Renal cortex interstitium (tissue), 11 donors: ENCODE measurements around the gene SH2D5. TPM values are rescaled to one million over a fixed set of nuclear protein-coding genes. Genes with fewer than 3 reads are reported as not detected.

Experiments
- DNase-seq, 11 donors: peaks; one replicate each; pipeline ENCODE4 v3.0.0-alpha.2; 2013; ENCODE audit warnings: low read depth in 9 of 11, low spot score in 4 of 11; ENCODE audit errors: extremely low read depth in 1 of 11
- polyA plus RNA-seq, 3 donors: library from polyadenylated mRNA; unstranded; fragments of 120-200 nt; gene quantifications; one replicate each; pipeline ENCODE4 v1.2.1, GENCODE V29; 2013; ENCODE audit not compliant: insufficient read length in 3 of 3

Gene SH2D5
- polyA plus RNA-seq, 3 donors: 0.93 to 1.5 (median 1.4) TPM

DNA sequence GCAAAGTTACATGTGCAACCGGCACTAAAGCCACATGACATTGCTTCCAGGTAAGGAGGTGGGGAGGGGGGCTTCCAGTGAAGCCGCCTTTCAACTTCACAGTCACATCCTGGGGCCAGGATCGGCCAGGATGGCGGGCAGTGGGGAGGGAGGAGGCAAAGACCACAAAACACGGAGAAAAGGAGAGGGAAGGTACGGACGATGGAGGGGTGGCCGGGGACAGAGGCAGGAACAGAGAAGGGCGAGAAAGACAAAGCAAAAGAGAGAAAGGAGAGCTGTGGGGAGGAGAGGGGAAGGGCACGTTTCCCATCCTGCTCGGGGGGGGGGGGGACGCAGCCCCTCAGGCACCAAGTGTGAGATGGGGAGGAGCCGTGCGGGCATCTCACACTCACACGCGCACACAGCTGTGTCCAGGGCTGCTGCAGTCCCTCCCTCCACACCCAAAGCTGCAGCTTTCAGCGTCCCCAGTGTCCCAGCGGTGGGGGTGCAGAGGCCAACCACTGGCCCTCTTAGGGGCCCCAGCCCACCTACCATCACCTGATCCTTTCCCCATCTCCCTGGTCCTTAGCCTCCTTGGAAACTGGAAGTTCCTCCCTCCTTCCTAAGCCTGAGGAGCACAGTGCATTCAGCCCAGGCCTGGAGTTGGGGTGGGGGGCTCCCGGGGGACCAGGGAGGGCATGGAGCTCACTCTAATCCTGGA is 2.4 kb downstream of the SH2D5 start:
- no peak for DNase-seq

DNA sequence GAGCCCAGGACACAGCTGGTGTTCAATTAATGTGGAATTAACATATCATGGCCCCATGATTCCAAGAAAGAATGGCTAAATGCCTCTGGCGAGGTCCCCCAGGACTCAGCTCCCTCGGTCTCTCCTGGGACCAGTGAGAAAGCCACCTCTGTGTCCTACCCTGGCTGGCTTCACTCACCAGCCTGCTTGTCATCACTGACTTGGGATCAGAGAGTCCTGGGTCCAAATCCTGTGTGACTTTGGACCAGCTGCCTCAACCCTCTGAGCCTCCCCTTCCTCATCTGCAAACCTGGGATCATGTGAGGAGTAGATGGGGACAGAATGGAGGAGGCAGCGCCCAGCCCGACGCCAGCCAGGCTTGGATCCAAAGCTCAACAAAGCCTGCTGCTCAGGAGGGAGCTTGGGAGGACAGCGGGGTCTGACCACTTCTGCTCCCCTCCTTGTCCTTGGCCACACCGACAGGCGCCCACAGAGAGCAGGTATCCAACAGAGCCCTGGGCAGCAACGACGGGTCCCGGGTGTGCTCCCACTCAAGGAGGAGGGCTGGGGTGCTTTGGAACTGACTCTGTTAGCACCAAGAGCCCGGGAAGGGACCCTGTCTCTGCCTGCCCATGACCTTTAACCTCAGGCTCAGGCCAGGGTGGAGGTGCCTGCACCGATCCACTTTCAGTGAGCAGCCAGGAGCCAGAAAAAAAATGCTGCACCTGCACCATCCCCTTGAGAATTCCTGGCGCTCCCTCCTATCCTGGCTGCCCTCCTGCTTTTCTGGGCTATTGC is 3.2 kb downstream of the SH2D5 start:
- DNase-seq: no peak

DNA sequence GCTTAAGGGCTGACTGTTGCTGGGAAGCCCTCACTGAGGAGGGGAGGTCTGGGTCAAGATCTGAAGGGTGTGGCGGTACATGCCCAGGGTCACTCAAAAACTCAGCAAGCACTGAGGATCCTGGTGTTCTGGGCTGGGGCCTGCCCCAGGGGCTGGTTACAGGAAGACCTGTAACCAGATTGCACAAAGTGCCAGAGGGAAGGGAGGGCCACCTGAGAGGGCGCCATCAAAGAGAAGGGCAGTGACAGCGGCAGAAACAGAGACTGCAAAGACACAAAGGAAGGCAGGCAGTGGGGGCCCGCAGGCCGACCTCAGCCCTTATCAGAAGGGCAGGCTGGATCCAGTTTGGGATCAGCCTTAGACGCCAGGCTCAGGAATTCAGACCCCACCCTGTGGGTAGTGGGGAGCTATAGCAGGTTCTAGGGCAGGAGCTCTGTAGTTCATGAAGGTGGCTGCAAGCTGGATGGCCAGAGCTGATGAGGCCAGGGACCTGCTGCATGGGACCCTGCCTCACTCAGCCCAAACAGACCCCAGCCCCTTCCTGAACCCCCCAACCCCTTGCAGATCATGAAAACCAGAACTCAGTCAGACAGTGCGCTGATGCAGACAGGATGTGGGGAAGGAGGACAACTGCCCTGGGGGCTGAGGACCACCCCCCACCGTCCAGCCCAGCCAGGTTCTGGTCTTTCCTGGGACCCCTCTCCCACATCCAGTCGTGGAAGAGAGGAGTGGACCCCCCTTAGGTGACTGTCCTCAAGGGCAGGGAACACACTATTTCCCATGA is 3.9 kb downstream of the SH2D5 start:
- no peak for DNase-seq

GRCh38 chr1:20727746-20728316 is 4.7 kb downstream of the SH2D5 start:
- DNase-seq: no peak

DNA sequence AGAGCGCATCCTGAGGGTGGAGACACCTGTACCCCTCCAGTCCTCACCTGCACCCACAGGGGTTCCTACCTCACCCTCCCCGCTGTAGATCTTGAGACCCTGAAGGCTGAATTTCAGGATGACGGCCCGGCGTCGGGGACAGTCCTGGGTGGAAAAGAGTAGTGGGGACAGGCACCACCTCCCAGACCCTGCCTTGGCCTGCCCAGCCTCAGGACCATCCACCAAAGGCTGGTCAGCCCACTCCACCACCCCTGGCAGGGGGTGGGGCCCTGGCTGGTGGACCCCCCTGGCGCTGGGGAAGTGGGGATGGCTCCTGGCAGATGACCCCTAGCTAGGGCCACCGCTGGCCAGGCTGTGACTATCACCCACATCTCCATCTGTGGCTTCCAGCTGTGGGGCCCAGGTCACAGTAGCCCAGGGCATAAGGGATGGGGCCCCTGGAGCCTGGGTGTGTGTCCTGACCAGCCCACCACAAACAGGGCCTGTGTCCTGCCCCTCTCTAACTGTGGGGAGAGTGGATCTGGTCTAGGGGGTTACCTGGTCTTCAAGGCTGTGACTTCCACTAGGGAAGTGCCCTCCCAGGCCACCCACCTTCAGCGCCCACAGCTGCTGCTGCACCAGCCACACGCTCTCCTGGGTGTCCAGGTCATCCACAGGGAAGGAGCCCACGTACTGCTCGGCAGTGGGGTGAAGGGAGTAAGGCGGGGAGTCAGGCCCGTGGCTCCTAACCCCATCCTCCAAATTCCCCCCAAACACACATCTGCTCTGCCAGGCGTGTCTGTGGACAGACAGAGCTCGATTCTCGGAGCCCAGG is 5.4 kb downstream of the SH2D5 start:
- no peak for DNase-seq

DNA sequence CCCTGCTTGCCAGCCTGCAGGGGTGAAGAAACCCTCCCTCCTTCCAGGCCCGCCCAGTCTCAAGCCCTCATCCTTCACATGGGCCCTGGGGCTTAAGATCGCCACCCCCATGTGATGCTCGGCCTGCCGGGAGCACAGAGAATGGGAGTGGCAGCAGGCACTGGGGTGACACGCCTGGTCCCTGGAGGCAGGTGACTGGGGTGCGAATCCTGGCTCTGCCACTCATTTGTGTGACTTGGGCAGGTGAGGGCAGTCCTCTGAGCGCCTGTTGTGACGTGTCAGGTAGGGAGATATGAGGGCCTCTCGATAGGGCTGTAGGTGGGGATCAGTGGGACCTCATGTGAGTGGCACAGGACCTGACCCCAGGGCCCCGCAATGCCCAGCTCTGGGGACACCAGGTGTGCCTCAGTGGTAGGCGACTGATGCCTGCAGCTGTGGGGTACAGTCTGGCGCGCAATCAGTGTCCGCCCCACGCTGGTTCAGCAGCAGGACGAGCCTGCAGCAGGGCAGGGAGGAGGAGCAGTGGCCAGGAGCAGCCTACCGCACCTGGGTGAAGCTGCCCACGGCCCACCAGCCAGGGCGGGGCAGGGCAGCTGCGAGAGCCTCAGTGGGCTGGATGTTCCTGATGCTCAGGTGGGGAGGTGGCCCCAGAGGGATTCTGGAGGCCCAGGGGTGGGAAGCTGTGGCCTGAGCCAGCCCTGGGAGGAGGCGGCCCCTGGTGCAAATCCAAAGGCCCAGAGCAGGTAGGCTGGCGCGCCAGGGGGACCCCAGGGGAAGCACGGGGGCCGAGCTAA is 6.2 kb downstream of the SH2D5 start:
- no peak for DNase-seq

DNA sequence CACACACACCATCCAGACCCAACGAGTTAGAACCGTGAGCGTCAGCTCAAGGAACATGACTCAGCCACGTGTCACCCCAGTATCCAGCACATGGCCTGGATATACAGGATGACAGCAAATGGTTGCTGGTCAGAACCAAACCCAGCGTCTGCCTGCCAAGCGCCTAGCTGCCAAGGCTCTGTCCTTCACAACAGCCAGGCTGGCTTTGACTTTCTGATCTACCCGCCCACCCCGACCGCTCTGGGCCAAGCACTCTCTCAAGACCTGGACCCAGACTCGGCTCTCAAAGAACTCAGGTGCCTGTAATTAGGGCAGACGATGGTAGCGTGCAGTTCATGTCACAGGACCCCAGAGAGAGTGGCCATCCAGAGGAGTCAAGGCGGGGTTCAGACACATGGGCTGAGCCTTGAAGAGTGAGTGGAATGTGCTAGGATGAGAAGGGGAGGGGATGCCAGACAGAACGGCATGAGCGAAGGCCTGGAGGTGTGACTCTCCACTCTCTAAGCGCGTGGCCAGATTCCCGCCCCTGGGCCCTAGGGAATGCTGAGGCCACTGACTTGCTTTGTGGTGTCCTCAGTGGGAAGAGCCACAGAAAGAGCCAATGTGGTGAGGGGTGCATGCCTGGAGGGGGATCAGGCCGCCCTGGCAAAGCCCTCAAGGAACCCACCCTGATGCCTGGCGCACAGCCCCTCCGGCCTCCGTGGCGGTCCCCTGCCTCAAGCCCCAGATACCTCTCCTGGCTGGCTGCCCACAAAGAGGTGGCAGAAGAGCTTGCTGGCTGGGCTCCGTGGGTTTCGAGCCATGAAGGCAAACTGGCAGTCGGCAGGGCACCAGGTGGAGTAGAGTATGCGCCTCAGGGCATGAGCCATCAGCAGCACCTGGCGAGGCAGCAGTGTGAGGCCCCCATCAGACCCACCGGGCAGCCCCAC is 7.0 kb downstream of the SH2D5 start:
- DNase-seq: no peak

GRCh38 chr1:20724364-20725188 is 7.9 kb downstream of the SH2D5 start:
- DNase-seq: no peak

GRCh38 chr1:20723537-20724363 is 8.8 kb downstream of the SH2D5 start:
- DNase-seq: no peak

GRCh38 chr1:20723159-20723536 is 9.4 kb downstream of the SH2D5 start:
- DNase-seq: no peak

- DNase-seq: no peak
Observed at GRCh38 chr1:20721117-20722061, 11.1 kb downstream of the SH2D5 start.

- no peak for DNase-seq
Observed at GRCh38 chr1:20720631-20721091, 11.8 kb downstream of the SH2D5 start.

DNA sequence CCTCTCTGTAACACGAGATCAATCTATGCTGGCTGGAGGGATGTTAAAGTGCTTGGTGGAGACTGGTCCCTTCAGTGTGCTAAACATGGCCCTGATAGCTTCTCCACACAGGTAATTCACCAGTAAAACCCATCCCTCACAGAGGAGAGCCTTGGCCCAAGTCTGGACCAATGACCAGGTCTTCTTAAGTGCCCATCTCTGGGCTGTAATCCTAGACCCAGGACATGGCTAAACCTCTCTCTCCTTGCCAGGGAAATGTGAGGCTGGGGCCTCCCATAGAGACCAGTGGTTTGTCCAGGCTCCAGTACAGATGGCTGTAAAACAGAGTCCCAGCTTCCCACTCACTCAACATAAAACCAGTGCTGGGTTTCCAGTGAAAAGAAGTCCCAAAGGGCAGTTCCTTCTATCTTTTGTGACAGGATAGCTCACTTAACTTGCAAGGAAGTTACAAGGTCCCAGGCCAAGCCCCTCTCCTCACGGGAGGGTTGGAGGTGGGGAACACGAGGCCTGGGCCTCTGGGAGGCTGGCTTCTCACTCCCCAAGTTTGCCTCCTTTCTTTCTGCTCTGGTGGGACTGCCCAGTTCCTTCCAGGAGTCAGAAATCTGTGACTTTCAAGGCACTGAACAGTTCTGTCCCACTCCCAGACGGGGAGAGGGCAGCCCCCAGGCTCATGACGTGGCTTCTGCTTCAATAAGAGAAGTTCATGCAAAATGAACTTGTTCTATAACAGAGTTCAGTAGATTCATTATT is 12.5 kb downstream of the SH2D5 start:
- DNase-seq: no peak

DNA sequence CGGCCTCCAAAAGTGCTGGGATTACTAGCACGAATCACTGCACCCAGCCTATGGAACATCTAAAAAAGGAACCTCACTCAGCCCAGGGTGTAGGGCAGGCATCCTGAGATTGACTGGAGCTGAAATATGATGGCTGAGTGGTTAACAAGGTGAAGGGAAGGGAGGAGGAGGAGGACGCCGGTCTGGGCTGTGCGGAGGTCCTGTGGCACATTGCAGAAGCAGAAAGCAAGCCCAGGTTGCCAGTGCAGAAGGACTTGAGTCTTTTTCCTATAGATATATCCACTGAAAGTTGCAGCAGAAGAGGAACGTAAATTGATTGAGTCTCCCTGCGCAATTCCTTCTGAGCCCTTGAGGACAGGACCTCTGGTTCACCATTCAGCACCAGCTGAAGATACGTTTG is 13.2 kb downstream of the SH2D5 start:
- DNase-seq: no peak
